BJ (cell line): Measurements from ENCODE around the gene CRY1. TPM values are rescaled to one million over a fixed set of nuclear protein-coding genes. Genes with fewer than 3 reads are reported as not detected.
"Not testable (repeated sequence)": the region's sequence is repeated elsewhere in the genome, so short reads cannot be mapped to it uniquely, and the experiment has no call there.

Experiments used
- CTCF ChIA-PET: fragments of 350-600 bp; formaldehyde crosslinking; extraction: SDS; loops from one replicate; lab custom pipeline; 2021; ENCODE audit warnings: antibody characterized with exemption, inconsistent platforms; lab: Yijun Ruan, JAX
- POLR2A ChIA-PET: fragments of 300-600 bp; sonication (Branson Sonifier 250); formaldehyde crosslinking; extraction: SDS; loops from one replicate; lab custom pipeline; 2021; ENCODE audit warnings: antibody characterized with exemption; lab: Charles Lee
- DNase-seq: peaks from one replicate; pipeline ENCODE4 v3.0.0-alpha.2; 2011; ENCODE audit warnings: low read depth
- H3K27me3 ChIP-seq: 2 replicates; pipeline ENCODE4 v1.6.0; 2011; ENCODE audit warnings: low read length; ENCODE audit not compliant: control insufficient read depth, insufficient read depth
- H3K36me3 ChIP-seq: 2 replicates; pipeline ENCODE4 v1.5.1; 2011; ENCODE audit warnings: low read length; ENCODE audit not compliant: control insufficient read depth, insufficient read depth
- H3K4me3 ChIP-seq: 2 replicates; pipeline ENCODE4 v1.5.1; 2011; ENCODE audit warnings: low read depth, mild to moderate bottlenecking, control low read depth, low read length
- CTCF ChIP-seq: IDR thresholded peaks from 2 replicates; pipeline ENCODE4 v1.5.1; 2011; ENCODE audit warnings: low read depth, mild to moderate bottlenecking, control low read depth, inconsistent platforms, low read length, moderate library complexity; ENCODE audit not compliant: insufficient read depth
- polyA plus RNA-seq: library from polyadenylated mRNA; depleted of rRNA; stranded (reverse); fragments of >200 nt; gene quantifications from 2 replicates; pipeline ENCODE4 v1.2.3, GENCODE V29; 2011

CRY1 gene
- polyA plus RNA-seq, 1 experiment: 6.9 TPM

- no peaks in the 10 kb centered on the region for H3K27me3 ChIP-seq
- no peak for DNase-seq
- no peak for TF ChIP-seq CTCF
- ChIA-PET POLR2A (no interaction called here), CTCF (no interaction called here)
- no peaks in the 10 kb centered on the region for H3K36me3 ChIP-seq
- H3K4me3 ChIP-seq: no peak overlapping the region
Observed at GRCh38 chr12:107011519-107011918, 81.8 kb downstream of the CRY1 start.

DNA sequence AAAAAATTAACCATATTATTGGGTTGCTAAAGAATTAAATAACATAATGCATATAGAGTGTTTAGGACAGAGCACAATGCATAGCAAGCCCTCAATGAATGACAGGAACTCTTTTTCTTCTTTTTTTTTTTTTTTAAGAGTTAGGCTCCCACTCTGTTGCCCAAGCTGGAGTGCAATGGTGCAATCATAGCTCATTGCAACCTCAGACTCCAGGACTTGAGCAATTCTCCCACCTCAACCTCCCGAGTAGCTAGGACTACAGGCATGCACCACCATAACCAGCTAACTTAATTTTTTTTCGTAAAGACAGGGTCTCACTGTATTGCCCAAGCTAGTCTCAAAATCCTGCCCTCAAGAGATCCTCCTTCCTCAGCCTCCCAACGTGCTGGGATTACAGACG, 85.9 kb downstream of the CRY1 start:
- CTCF ChIA-PET: no interaction called here
- POLR2A ChIA-PET: interaction anchor here (0.6 kb wide), 1 partner anchor 13 kb away, joined by 4 read pairs; no protein-coding TSS in a partner anchor
- no peaks in the 10 kb centered on the region for H3K27me3 ChIP-seq

GRCh38 chr12:107002665-107003064, 90.7 kb downstream of the CRY1 start:
- DNase-seq, H3K27me3 ChIP-seq, H3K36me3 ChIP-seq, CTCF ChIA-PET, POLR2A ChIA-PET, H3K4me3 ChIP-seq: not testable (repeated sequence)

More for the DNA sequence above, 85.9 kb downstream of the CRY1 start:
- Histone ChIP-seq H3K4me3 (no peak overlapping the region), H3K36me3 (no peaks in the 10 kb centered on the region)
- DNase-seq: no peak
- no peak for TF ChIP-seq CTCF

DNA sequence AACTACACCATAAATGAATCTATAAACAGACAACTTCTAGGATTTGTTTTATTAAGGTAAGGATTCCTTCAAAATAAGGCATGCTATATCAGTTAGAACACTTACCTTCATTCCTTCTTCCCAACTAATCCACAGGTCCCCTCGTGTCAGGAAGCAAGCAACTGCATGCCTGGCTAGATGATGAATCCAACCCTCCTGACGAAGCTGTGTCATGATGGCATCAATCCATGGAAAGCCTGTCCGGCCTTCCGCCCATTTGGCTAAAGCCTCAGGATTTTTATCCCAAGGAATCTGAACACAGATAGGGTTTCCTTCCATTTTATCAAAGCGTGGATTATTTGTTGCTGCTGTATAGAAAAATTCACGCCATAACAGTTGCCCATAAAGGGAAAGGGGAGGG, 93.9 kb downstream of the CRY1 start:
- no peaks in the 10 kb centered on the region; the same call in 1 of the 2 replicates for H3K36me3 ChIP-seq
- TF ChIP-seq CTCF: no peak
- H3K27me3 ChIP-seq: no peaks in the 10 kb centered on the region
- DNase-seq: no peak
- H3K4me3 ChIP-seq: no peak overlapping the region
- POLR2A ChIA-PET: no interaction called here
- CTCF ChIA-PET: no interaction called here

GRCh38 chr12:106997916-106998315, 95.4 kb downstream of the CRY1 start:
- Histone ChIP-seq H3K36me3 (no peaks in the 10 kb centered on the region; the same call in 1 of the 2 replicates), H3K4me3 (no peak overlapping the region), H3K27me3 (no peaks in the 10 kb centered on the region)
- ChIA-PET CTCF (interaction anchor here (0.8 to 1.1 kb wide), 4 partner anchors 11 to 23 kb away, joined by 3 to 4 read pairs (median 3); no protein-coding TSS in a partner anchor), POLR2A (no interaction called here)
- DNase-seq: no peak
- no peak for TF ChIP-seq CTCF

DNA sequence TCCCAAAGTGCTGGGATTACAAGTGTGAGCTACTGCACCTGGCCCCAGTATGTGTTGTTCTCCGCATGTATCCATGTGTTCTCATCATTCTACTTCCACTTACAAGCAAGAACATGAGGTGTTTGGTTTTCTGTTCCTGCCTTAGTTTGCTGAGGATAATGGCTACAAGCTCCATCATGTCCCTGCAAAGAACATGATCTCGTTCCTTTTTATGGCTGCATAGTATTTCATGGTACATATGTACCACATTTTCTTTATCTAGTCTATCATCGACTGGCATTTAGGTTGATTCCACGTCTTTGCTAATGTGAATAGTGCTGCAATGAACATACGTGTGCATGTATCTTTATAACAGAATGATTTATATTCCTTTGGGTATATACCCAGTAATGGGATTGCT, 97.2 kb downstream of the CRY1 start:
- H3K4me3 ChIP-seq, DNase-seq, H3K36me3 ChIP-seq, H3K27me3 ChIP-seq: not testable (repeated sequence)
- ChIA-PET POLR2A (interaction anchor here (0.7 kb wide), 1 partner anchor 9 kb away, joined by 6 read pairs; no protein-coding TSS in a partner anchor), CTCF (interaction anchor here (1.6 kb wide), 1 partner anchor 96 kb away, joined by 3 read pairs; no protein-coding TSS in a partner anchor)
